ENCODE results near the gene MOB1A.
A peak's percentile ranks its signal among the peaks of the same experiment; 100 is the strongest.

The MOB1A gene

GRCh38 chr2:74105413-74105812 is 73.3 kb downstream of the MOB1A start:
- Mint-ChIP-seq H3K4me3 (no peak overlapping the region), H3K4me1 (peaks cover 12% of the 10 kb centered on the region), H3K27ac (no peak overlapping the region), H3K9me3 (no peaks in the 10 kb centered on the region), H3K27me3 (ENCODE audit: low read depth, poor library complexity) (no peaks in the 10 kb centered on the region), H3K36me3 (ENCODE audit: low read depth) (peaks cover 44% of the 10 kb centered on the region)
- no peak for DNase-seq
- TF ChIP-seq CTCF (IDR thresholded peaks at IDR 0.05), result no peak

GRCh38 chr2:74104839-74105238 is 73.8 kb downstream of the MOB1A start:
- peaks cover 12% of the 10 kb centered on the region for H3K4me1 Mint-ChIP-seq
- peaks cover 45% of the 10 kb centered on the region for H3K36me3 Mint-ChIP-seq (ENCODE audit: low read depth)
- H3K9me3 Mint-ChIP-seq, result no peaks in the 10 kb centered on the region
- H3K27ac Mint-ChIP-seq, result no peak overlapping the region
- H3K4me3 Mint-ChIP-seq, result no peak overlapping the region
- DNase-seq, result no peak
- TF ChIP-seq CTCF (IDR thresholded peaks at IDR 0.05), result no peak
- H3K27me3 Mint-ChIP-seq (ENCODE audit: low read depth, poor library complexity), result no peaks in the 10 kb centered on the region

- no peak for TF ChIP-seq CTCF (IDR thresholded peaks at IDR 0.05)
- no peaks in the 10 kb centered on the region for H3K27me3 Mint-ChIP-seq (ENCODE audit: low read depth, poor library complexity)
- H3K4me3 Mint-ChIP-seq, result no peak overlapping the region
- H3K27ac Mint-ChIP-seq, result peak overlapping the region; percentile 95
- no peaks in the 10 kb centered on the region for H3K9me3 Mint-ChIP-seq
- DNase-seq, result no peak
- peaks cover 12% of the 10 kb centered on the region for H3K4me1 Mint-ChIP-seq
- H3K36me3 Mint-ChIP-seq (ENCODE audit: low read depth), result peaks cover 52% of the 10 kb centered on the region
Observed at GRCh38 chr2:74103763-74104162, 74.9 kb downstream of the MOB1A start.
